ENCODE results near the gene FTO. TPM values are rescaled to one million over a fixed set of nuclear protein-coding genes. Genes with fewer than 3 reads are reported as not detected.
"Not testable (repeated sequence)": the region's sequence is repeated elsewhere in the genome, so short reads cannot be mapped to it uniquely, and the experiment has no call there.

Gene FTO
- total and polyA plus RNA-seq, 4 experiments from 2014 or later = 61.5 to 126 (median 69.7) TPM

DNA sequence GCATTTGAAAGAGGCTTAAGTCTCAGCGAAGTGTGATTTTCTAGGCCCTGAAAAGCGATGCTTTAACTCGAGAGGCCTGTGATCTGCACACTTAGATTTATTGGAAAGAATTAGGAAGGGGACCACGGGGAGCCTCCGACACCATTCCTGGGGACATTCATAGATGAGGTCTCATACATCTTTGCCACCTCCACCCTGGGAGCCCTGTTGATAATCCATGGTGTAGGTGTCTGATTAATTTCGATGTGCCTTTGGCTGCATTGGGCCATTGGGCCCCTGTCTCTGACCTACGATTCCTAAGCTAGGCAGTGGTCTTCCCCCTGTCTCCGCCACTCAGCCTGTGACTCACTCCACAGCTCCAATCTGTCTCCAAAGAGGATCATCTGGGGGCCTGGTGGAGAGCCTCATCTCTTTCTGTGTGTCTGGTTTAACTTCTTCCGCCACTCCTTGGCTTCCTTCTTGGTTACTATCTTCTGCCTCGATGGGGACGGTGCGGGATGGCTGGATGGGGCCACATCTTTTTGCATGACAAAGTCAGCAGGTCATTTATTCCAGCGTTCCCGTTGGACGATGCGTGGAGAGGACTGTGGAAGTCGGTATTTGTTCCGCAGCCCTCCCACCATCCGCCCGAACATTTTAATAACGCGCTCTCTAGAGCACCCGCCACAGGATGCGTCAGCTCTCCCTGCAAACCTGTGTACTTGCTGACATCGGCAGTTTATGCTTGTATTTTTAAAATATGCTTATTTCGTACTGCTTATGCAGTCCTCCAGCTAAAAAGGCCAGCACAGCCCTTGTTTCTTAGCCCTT lies 473.3 kb downstream of the FTO start:
- Mint-ChIP-seq H3K4me3 (no peak overlapping the region), H3K4me1 (no peaks in the 10 kb centered on the region), H3K27me3 (peaks cover 18% of the 10 kb centered on the region in 2 donors), H3K9me3 (no peaks in the 10 kb centered on the region), H3K27ac (no peak overlapping the region), H3K36me3 (no peaks in the 10 kb centered on the region)
- H3K27me3 ChIP-seq (ENCODE audit: insufficient read depth, low read length) = peaks cover under 1% of the 10 kb centered on the region
- CTCF ChIA-PET (ENCODE audit: partially characterized antibody) = no interaction called here
- no peaks in the 10 kb centered on the region for H3K36me3 ChIP-seq (ENCODE audit: insufficient read depth, low read length)
- no peaks in the 10 kb centered on the region for H3K4me1 ChIP-seq (ENCODE audit: insufficient read depth, low read length)
- no peak for DNase-seq
- no peak overlapping the region for H3K4me3 ChIP-seq (ENCODE audit: low read length in 2 of 2)
- no peak overlapping the region for H3K27ac ChIP-seq (ENCODE audit: low read depth, low read length)
- POLR2A ChIA-PET (ENCODE audit: partially characterized antibody) = no interaction called here
- intact Hi-C loops (cut with micrococcal nuclease) = no loop called here
- H3K9me3 ChIP-seq (ENCODE audit: control insufficient read depth in 1 of 2, low read length in 2 of 2) = no peaks in the 10 kb centered on the region

DNA sequence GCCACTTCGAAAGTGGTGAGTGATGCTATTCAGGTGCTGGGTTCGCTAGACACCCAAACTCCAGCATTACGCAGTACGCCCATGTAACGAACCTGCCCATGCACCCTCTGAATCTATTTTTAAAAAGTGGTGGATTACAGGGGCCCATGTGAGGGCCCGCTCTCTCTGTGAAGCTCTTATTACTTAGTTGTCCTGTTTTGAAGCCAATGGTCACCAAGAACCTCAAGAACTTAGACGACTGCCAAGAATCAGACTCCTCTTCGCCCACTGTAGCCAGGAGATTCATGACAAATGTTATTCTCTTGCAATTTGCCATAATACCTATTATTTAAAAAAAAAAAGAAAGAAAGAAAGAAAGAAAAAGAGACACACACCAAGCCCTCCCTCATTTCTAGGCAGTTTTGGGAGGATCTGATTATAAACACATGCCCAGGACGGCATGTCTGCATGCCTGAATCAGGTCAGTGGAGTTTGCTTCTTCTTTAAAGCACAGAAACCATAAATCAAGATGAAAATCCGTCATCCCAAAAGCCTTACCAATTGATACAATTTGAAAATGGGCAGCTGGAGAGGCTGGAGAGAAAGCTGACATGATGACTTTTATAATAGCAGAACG lies 474.0 kb downstream of the FTO start:
- POLR2A ChIA-PET (ENCODE audit: partially characterized antibody) = no interaction called here
- Histone ChIP-seq H3K4me3 (ENCODE audit: low read length in 2 of 2) (no peak overlapping the region), H3K27ac (ENCODE audit: low read depth, low read length) (no peak overlapping the region), H3K4me1 (ENCODE audit: insufficient read depth, low read length) (no peaks in the 10 kb centered on the region), H3K36me3 (ENCODE audit: insufficient read depth, low read length) (no peaks in the 10 kb centered on the region), H3K9me3 (ENCODE audit: control insufficient read depth in 1 of 2, low read length in 2 of 2) (no peaks in the 10 kb centered on the region), H3K27me3 (ENCODE audit: insufficient read depth, low read length) (no peaks in the 10 kb centered on the region)
- Mint-ChIP-seq H3K4me1 (no peaks in the 10 kb centered on the region), H3K27me3 (peaks cover 18% of the 10 kb centered on the region in 2 donors), H3K9me3 (no peaks in the 10 kb centered on the region), H3K27ac (no peak overlapping the region), H3K4me3 (no peak overlapping the region), H3K36me3 (no peaks in the 10 kb centered on the region)
- intact Hi-C loops (cut with micrococcal nuclease) = no loop called here
- DNase-seq = no peak
- CTCF ChIA-PET (ENCODE audit: partially characterized antibody) = no interaction called here

GRCh38 chr16:54178478-54178976 lies 474.6 kb downstream of the FTO start:
- Mint-ChIP-seq H3K27me3 (peaks cover 14 to 18% of the 10 kb centered on the region in 2 donors), H3K9me3 (no peaks in the 10 kb centered on the region), H3K4me3 (no peak overlapping the region), H3K4me1 (no peaks in the 10 kb centered on the region), H3K27ac (no peak overlapping the region), H3K36me3 (no peaks in the 10 kb centered on the region)
- CTCF ChIA-PET (ENCODE audit: partially characterized antibody) = no interaction called here
- Histone ChIP-seq H3K36me3 (ENCODE audit: insufficient read depth, low read length) (no peaks in the 10 kb centered on the region), H3K4me3 (ENCODE audit: low read length in 2 of 2) (no peak overlapping the region), H3K27me3 (ENCODE audit: insufficient read depth, low read length) (no peaks in the 10 kb centered on the region), H3K9me3 (ENCODE audit: control insufficient read depth in 1 of 2, low read length in 2 of 2) (no peaks in the 10 kb centered on the region), H3K4me1 (ENCODE audit: insufficient read depth, low read length) (no peaks in the 10 kb centered on the region), H3K27ac (ENCODE audit: low read depth, low read length) (no peak overlapping the region)
- POLR2A ChIA-PET (ENCODE audit: partially characterized antibody) = no interaction called here
- no peak for DNase-seq
- intact Hi-C loops (cut with micrococcal nuclease) = no loop called here

DNA sequence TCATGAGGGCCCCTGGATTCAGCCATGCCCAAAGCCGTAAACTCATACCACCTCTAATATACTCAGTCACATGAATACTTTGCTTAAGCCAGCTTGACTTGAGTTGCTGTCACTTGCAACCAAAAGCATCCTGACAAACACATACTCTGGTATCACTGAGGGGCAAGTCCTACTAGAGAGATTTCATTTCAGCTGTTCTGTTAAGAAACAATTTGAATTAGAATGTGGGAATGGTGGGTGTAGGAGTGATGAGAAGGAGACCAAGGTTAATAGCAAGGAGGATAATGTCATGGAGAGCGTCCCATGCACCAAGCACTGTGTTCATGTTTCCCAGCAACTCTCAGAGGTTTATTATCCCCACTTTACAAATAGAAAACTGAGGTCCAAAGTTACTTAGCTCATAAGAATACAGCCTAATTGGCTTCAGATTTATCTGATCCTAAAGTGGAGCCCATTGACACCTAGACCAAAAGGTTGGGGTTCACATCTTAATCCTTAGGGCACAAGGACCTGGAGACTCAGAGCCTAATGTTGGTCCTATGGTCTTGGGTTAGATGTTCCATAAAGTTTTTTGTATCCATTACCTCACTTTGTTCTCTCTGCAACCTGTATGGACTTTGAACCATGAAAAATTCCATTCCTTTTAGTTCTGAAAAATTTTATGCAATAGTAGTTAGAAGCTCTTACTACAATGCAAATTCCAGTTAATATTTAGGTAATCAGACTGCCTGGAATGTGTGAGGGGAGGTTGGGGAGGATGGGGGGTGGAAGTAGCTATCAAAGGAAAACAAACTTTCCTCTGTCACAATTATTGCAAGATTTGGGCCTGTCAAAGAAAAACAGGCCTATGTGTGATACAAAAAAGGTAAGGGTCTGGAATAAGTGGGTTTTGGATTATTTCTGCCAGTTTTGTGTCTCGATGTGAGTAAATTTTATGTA lies 476.7 kb downstream of the FTO start:
- no peaks in the 10 kb centered on the region for H3K4me1 Mint-ChIP-seq
- H3K27ac ChIP-seq (ENCODE audit: low read depth, low read length) = no peak overlapping the region
- H3K36me3 ChIP-seq (ENCODE audit: insufficient read depth, low read length) = no peaks in the 10 kb centered on the region
- H3K4me1 ChIP-seq (ENCODE audit: insufficient read depth, low read length) = no peaks in the 10 kb centered on the region
- intact Hi-C loops (cut with micrococcal nuclease) = no loop called here
- ChIA-PET POLR2A (ENCODE audit: partially characterized antibody) (no interaction called here), CTCF (ENCODE audit: partially characterized antibody) (no interaction called here)
- DNase-seq = no peak
- no peak overlapping the region for H3K4me3 Mint-ChIP-seq
- no peak overlapping the region for H3K27ac Mint-ChIP-seq
- no peaks in the 10 kb centered on the region for H3K9me3 ChIP-seq (ENCODE audit: control insufficient read depth in 1 of 2, low read length in 2 of 2)
- peaks cover 10 to 16% of the 10 kb centered on the region in 2 donors for H3K27me3 Mint-ChIP-seq
- H3K27me3 ChIP-seq (ENCODE audit: insufficient read depth, low read length) = no peaks in the 10 kb centered on the region
- peaks cover 0 to 7% (median 0%) of the 10 kb centered on the region in 8 donors for H3K9me3 Mint-ChIP-seq
- H3K4me3 ChIP-seq (ENCODE audit: low read length in 2 of 2) = no peak overlapping the region
- H3K36me3 Mint-ChIP-seq = no peaks in the 10 kb centered on the region

DNA sequence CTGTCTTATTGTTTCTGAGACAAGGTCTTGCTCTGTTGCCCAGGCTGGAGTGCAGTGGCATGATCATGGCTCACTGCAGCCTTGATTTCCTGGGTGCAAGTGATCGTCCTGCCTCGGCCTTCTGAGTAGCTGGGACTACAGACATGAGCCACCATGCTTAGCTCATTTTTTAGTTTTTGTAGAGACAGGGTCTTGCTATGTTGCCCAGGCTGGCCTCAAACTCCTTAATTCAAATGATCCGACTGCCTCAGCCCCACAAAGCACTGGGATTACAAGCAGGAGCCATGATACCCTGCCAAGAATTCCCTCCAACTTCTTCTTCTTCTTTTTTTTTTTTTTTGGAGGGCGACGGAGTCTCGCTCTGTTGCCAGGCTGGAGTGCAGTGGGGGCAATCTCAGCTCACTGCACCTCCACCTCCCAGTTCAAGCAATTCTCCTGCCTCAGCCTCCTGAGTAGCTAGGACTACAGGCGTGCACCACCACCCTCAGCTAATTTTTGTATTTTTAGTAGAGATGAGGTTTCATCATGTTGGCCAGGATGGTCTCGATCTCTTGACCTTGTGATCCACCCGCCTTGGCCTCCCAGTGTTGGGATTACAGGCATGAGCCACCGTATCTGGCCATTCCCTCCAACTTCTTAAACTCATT lies 477.9 kb downstream of the FTO start:
- H3K27ac ChIP-seq (ENCODE audit: low read depth, low read length); H3K36me3 ChIP-seq (ENCODE audit: insufficient read depth, low read length); POLR2A ChIA-PET (ENCODE audit: partially characterized antibody); intact Hi-C loops (cut with micrococcal nuclease); H3K4me1 ChIP-seq (ENCODE audit: insufficient read depth, low read length); H3K27ac Mint-ChIP-seq; H3K4me3 ChIP-seq (ENCODE audit: low read length in 2 of 2); CTCF ChIA-PET (ENCODE audit: partially characterized antibody); H3K4me1 Mint-ChIP-seq; H3K27me3 ChIP-seq (ENCODE audit: insufficient read depth, low read length); DNase-seq; H3K27me3 Mint-ChIP-seq; H3K9me3 ChIP-seq (ENCODE audit: control insufficient read depth in 1 of 2, low read length in 2 of 2); H3K4me3 Mint-ChIP-seq; H3K36me3 Mint-ChIP-seq: not testable (repeated sequence)
- peaks cover 0 to 11% (median 4%) of the 10 kb centered on the region in 8 donors for H3K9me3 Mint-ChIP-seq

- Mint-ChIP-seq H3K27ac (no peak overlapping the region), H3K36me3 (no peaks in the 10 kb centered on the region), H3K4me1 (no peaks in the 10 kb centered on the region), H3K4me3 (no peak overlapping the region), H3K9me3 (peaks cover 0 to 11% (median 4%) of the 10 kb centered on the region in 8 donors), H3K27me3 (peaks cover 6 to 9% of the 10 kb centered on the region in 2 donors)
- intact Hi-C loops (cut with micrococcal nuclease) = no loop called here
- no peaks in the 10 kb centered on the region for H3K27me3 ChIP-seq (ENCODE audit: insufficient read depth, low read length)
- H3K4me3 ChIP-seq (ENCODE audit: low read length in 2 of 2) = no peak overlapping the region
- no peak for DNase-seq
- no peak overlapping the region for H3K27ac ChIP-seq (ENCODE audit: low read depth, low read length)
- H3K36me3 ChIP-seq (ENCODE audit: insufficient read depth, low read length) = no peaks in the 10 kb centered on the region
- POLR2A ChIA-PET (ENCODE audit: partially characterized antibody) = no interaction called here
- no peaks in the 10 kb centered on the region for H3K9me3 ChIP-seq (ENCODE audit: control insufficient read depth in 1 of 2, low read length in 2 of 2)
- CTCF ChIA-PET (ENCODE audit: partially characterized antibody) = no interaction called here
- H3K4me1 ChIP-seq (ENCODE audit: insufficient read depth, low read length) = no peaks in the 10 kb centered on the region
These were observed 481.1 kb downstream of the FTO start for GRCh38 chr16:54185045-54185444.

GRCh38 chr16:54191163-54191562 lies 487.2 kb downstream of the FTO start:
- H3K36me3 Mint-ChIP-seq = no peaks in the 10 kb centered on the region
- no peak overlapping the region for H3K4me3 Mint-ChIP-seq
- ChIA-PET POLR2A (ENCODE audit: partially characterized antibody) (no interaction called here), CTCF (ENCODE audit: partially characterized antibody) (no interaction called here)
- Histone ChIP-seq H3K4me1 (ENCODE audit: insufficient read depth, low read length) (no peaks in the 10 kb centered on the region), H3K36me3 (ENCODE audit: insufficient read depth, low read length) (no peaks in the 10 kb centered on the region), H3K27me3 (ENCODE audit: insufficient read depth, low read length) (no peaks in the 10 kb centered on the region), H3K4me3 (ENCODE audit: low read length in 2 of 2) (no peak overlapping the region), H3K9me3 (ENCODE audit: control insufficient read depth in 1 of 2, low read length in 2 of 2) (no peaks in the 10 kb centered on the region), H3K27ac (ENCODE audit: low read depth, low read length) (no peak overlapping the region)
- H3K27ac Mint-ChIP-seq = no peak overlapping the region
- DNase-seq = no peak
- peaks cover 2 to 21% (median 10%) of the 10 kb centered on the region in 8 donors for H3K9me3 Mint-ChIP-seq
- intact Hi-C loops (cut with micrococcal nuclease) = no loop called here
- peaks cover 11 to 17% of the 10 kb centered on the region in 2 donors for H3K27me3 Mint-ChIP-seq
- peaks cover 0 to 2% (median 0%) of the 10 kb centered on the region in 4 donors for H3K4me1 Mint-ChIP-seq

All from CD4-positive, alpha-beta memory T cell (primary cell).